GM18526 (cell line): ENCODE measurements around the gene PLET1.

Experiments
- POLR2A ChIP-seq: IDR thresholded peaks from 3 replicates; pipeline ENCODE4 v1.6.1; 2011; ENCODE audit not compliant: insufficient read length; ENCODE audit errors: extremely low read depth

The PLET1 gene

GRCh38 chr11:112212710-112213109, 48.0 kb downstream of the PLET1 start:
- no peak for TF ChIP-seq POLR2A

DNA sequence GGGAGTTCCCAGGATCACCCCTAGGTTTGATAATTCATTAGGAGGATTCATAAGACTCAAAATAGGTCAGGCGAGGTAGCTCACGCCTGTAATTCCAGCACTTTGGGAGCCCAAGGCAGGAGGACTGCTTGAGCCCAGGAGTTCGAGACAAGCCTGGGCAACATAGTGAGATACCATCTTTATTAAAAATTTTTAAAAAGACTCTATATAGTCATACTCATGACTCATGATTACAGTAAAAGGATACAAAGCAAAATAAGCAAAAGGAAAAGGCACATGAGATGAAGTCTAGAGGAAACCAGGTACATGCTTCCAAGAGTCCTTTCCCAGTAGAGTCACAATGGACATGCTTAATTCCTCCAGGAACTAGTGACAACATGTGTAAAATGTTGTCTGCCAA, 48.4 kb downstream of the PLET1 start:
- no peak for TF ChIP-seq POLR2A

DNA sequence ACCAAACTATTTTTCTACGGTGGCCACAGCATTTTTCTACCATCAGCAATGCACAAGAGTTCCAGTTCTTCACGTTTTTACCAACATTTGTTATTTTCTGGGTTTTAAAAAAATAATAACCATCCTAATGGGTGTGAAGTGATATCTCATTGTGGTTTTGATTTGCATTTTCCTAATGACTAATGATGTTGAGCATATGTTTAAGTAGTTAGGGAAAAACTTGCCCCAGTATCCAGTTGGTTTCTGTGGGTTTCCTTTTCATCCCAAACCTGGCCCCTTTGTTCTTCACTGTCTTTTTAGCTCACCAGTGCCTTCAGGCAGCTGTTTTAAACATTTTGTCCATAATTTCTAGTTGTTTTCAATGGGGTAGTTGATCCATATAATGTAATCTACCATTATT, 49.1 kb downstream of the PLET1 start:
- no peak for TF ChIP-seq POLR2A

DNA sequence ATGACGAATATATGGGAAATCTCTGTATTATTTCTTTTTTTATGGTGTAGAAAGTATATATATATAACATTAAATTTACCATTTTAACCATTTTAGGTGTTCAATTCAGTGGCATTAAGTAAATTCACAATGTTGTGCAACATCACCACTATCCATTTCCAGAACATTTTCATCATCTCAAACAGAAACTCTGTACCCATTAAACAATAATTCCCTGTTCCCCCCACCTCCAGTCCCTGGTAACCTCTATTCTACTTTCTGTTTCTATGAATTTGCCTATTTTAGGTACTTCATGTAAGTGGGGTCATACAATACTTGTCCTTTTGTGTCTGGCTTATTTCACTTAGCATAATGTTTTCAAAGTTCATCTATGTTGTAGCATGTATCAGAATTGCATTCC, 49.8 kb downstream of the PLET1 start:
- TF ChIP-seq POLR2A = no peak

GRCh38 chr11:112206071-112206470, 54.6 kb downstream of the PLET1 start:
- TF ChIP-seq POLR2A = no peak

DNA sequence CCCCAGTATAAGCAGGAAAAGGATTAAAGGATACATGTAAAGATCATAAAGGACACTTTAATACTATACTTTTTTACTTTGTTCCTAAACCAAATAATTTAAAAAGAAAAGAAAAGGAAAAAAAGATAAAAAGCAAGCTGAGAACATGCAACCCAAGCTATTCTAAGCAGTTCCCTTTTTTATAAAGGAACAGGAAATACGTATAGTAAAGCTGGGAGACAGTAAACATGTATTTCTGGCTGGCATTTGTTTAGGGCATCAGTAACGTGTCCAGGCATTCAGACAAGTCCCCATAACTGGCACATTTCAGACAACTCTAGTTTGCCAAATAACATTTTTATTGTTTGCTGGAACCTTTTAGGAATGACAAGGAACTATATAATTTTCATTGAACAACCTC, 60.4 kb downstream of the PLET1 start:
- no peak for TF ChIP-seq POLR2A
